DND-41 (cell line): ENCODE data around the gene BAIAP2L2.
"Not testable (repeated sequence)": the region's sequence is repeated elsewhere in the genome, so short reads cannot be mapped to it uniquely, and the experiment has no call there.

ENCODE experiments used
- ATAC-seq: fragments of 200-7000 bp; cut with Tn5 transposase; 3 replicates; pipeline ENCODE4 v1.9.1; 2021; ENCODE audit warnings: low read depth; ENCODE audit not compliant: insufficient read depth
- DNase-seq: peaks from one replicate; pipeline ENCODE4 v3.0.0-alpha.2; 2020
- H2AFZ ChIP-seq: 2 replicates; pipeline ENCODE4 v1.6.0; 2012; ENCODE audit warnings: low read depth, low read length
- H3K27ac ChIP-seq: 2 replicates; pipeline ENCODE4 v1.5.1; 2012; ENCODE audit warnings: low read length, inconsistent platforms
- H3K27me3 ChIP-seq: fragments of 200-600 bp; sonication (generic); 2 replicates; pipeline ENCODE4 v1.6.0; 2012; ENCODE audit warnings: low read length, mild to moderate bottlenecking, inconsistent platforms; ENCODE audit not compliant: insufficient read depth, poor library complexity
- H3K36me3 ChIP-seq: 2 replicates; pipeline ENCODE4 v1.5.1; 2012; ENCODE audit warnings: low read length, inconsistent platforms; ENCODE audit not compliant: insufficient read depth
- H3K4me1 ChIP-seq: 2 replicates; pipeline ENCODE4 v1.5.1; 2012; ENCODE audit warnings: mild to moderate bottlenecking, low read length; ENCODE audit not compliant: insufficient read depth
- H3K4me2 ChIP-seq: 2 replicates; pipeline ENCODE4 v1.6.0; 2012; ENCODE audit warnings: mild to moderate bottlenecking, moderate library complexity, low read length, inconsistent platforms; ENCODE audit not compliant: insufficient read depth
- H3K4me3 ChIP-seq, 2 experiments: fragments of 200-600 bp in 1 of 2; shearing (Covaris generic) in 1 of 2; 2 replicates each; pipeline ENCODE4 v1.5.1; 2012 to 2016; ENCODE audit warnings: inconsistent platforms in 2 of 2, low read length in 2 of 2, mild to moderate bottlenecking in 2 of 2, low read depth in 1 of 2, moderate library complexity in 1 of 2
- H3K79me2 ChIP-seq: 2 replicates; pipeline ENCODE4 v1.6.0; 2012; ENCODE audit warnings: low read length, inconsistent platforms; ENCODE audit not compliant: insufficient read depth
- H3K9ac ChIP-seq: 2 replicates; pipeline ENCODE4 v1.6.0; 2012; ENCODE audit warnings: low read depth, mild to moderate bottlenecking, inconsistent platforms, low read length, moderate library complexity
- H3K9me3 ChIP-seq: 2 replicates; pipeline ENCODE4 v1.5.1; 2012; ENCODE audit warnings: low read length, moderate library complexity, mild to moderate bottlenecking, inconsistent platforms; ENCODE audit not compliant: insufficient read depth, severe bottlenecking
- H4K20me1 ChIP-seq: 2 replicates; pipeline ENCODE4 v1.6.0; 2012; ENCODE audit warnings: low read length; ENCODE audit not compliant: insufficient read depth
- EZH2 ChIP-seq: IDR thresholded peaks from 3 replicates; pipeline ENCODE4 v1.6.1; 2012; ENCODE audit warnings: borderline replicate concordance, low read depth, mild to moderate bottlenecking, moderate library complexity, low read length, inconsistent platforms; ENCODE audit not compliant: severe bottlenecking
- TF ChIP-seq, protein P1 (sequence below): IDR thresholded peaks from 2 replicates; pipeline ENCODE4 v1.5.1; 2012; ENCODE audit warnings: borderline replicate concordance, low read length, moderate library complexity, mild to moderate bottlenecking; ENCODE audit not compliant: poor library complexity, severe bottlenecking; ENCODE audit errors: extremely low read depth

BAIAP2L2 gene

GRCh38 chr22:38118182-38118581, 7.7 kb upstream of the BAIAP2L2 start:
- H3K4me3 ChIP-seq: no peak overlapping the region
- no peaks in the 10 kb centered on the region for H3K4me1 ChIP-seq
- ATAC-seq (no peak), DNase-seq (no peak)
- H3K79me2 ChIP-seq: no peaks in the 10 kb centered on the region
- no peaks in the 10 kb centered on the region for H4K20me1 ChIP-seq
- TF ChIP-seq, protein P1, sequence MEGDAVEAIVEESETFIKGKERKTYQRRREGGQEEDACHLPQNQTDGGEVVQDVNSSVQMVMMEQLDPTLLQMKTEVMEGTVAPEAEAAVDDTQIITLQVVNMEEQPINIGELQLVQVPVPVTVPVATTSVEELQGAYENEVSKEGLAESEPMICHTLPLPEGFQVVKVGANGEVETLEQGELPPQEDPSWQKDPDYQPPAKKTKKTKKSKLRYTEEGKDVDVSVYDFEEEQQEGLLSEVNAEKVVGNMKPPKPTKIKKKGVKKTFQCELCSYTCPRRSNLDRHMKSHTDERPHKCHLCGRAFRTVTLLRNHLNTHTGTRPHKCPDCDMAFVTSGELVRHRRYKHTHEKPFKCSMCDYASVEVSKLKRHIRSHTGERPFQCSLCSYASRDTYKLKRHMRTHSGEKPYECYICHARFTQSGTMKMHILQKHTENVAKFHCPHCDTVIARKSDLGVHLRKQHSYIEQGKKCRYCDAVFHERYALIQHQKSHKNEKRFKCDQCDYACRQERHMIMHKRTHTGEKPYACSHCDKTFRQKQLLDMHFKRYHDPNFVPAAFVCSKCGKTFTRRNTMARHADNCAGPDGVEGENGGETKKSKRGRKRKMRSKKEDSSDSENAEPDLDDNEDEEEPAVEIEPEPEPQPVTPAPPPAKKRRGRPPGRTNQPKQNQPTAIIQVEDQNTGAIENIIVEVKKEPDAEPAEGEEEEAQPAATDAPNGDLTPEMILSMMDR: no peak
- TF ChIP-seq EZH2: no peak
- no peaks in the 10 kb centered on the region for H3K27me3 ChIP-seq
- no peak overlapping the region for H3K4me2 ChIP-seq
- H3K27ac ChIP-seq: no peak overlapping the region
- H2AFZ ChIP-seq: no peak overlapping the region
- H3K9me3 ChIP-seq: no peaks in the 10 kb centered on the region
- H3K36me3 ChIP-seq: peaks cover 26% of the 10 kb centered on the region
- no peak overlapping the region for H3K9ac ChIP-seq

- not testable (repeated sequence) for H3K27me3 ChIP-seq, H3K79me2 ChIP-seq, H3K4me3 ChIP-seq, H3K27ac ChIP-seq, H3K9me3 ChIP-seq, ATAC-seq, H3K9ac ChIP-seq, DNase-seq, H4K20me1 ChIP-seq, H3K4me2 ChIP-seq, H3K4me1 ChIP-seq, H2AFZ ChIP-seq
- H3K36me3 ChIP-seq: peaks cover 30% of the 10 kb centered on the region
Measured at GRCh38 chr22:38117556-38117955, 7.1 kb upstream of the BAIAP2L2 start.

DNA sequence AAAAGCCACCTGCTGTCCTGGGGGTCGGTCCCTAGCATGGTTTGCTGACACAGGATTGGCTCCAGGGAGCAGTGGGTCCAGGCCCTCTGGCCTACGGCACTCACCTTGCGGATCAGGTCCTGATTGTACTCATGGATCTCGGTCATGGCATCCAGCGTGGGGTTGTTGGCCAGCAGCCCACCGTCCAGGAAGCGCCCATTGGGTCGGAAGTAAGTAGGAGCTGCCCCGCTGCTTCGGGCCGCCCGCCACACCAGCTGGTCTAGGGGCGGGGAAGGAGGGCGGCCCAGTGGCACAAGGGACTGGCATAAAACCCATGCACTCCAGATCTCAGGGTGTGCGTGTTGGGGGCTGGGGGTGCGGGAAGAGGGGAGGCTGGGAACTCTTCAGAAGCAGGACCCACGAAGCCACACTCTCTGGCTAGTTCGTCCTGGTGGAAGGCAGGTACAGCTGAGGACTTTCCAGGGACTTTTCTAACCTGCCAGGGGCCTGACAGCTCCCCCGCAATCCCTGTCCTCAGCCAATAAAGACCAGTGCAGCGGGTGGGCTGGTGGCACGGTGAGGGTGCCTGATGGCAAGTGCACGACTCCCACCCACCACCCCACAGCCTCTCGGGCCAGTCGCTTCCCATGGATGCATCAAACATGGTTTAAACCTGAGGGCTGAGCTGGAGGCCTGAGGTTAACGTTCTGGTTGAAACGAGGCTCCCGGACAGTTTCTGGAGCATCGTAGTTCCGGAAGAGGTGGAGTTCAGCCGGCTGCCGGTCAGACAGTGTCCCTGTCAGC, 5.1 kb upstream of the BAIAP2L2 start:
- ATAC-seq: no peak
- H3K9me3 ChIP-seq: no peaks in the 10 kb centered on the region
- TF ChIP-seq, protein P1: no peak
- TF ChIP-seq EZH2: no peak
- H3K27ac ChIP-seq: no peak overlapping the region
- H3K36me3 ChIP-seq: peaks cover 41% of the 10 kb centered on the region
- no peaks in the 10 kb centered on the region for H3K79me2 ChIP-seq
- DNase-seq: no peak
- no peak overlapping the region for H2AFZ ChIP-seq
- H3K4me3 ChIP-seq: no peak overlapping the region
- no peaks in the 10 kb centered on the region for H4K20me1 ChIP-seq
- H3K4me1 ChIP-seq: no peaks in the 10 kb centered on the region
- H3K9ac ChIP-seq: no peak overlapping the region
- no peak overlapping the region for H3K4me2 ChIP-seq
- no peaks in the 10 kb centered on the region for H3K27me3 ChIP-seq

DNA sequence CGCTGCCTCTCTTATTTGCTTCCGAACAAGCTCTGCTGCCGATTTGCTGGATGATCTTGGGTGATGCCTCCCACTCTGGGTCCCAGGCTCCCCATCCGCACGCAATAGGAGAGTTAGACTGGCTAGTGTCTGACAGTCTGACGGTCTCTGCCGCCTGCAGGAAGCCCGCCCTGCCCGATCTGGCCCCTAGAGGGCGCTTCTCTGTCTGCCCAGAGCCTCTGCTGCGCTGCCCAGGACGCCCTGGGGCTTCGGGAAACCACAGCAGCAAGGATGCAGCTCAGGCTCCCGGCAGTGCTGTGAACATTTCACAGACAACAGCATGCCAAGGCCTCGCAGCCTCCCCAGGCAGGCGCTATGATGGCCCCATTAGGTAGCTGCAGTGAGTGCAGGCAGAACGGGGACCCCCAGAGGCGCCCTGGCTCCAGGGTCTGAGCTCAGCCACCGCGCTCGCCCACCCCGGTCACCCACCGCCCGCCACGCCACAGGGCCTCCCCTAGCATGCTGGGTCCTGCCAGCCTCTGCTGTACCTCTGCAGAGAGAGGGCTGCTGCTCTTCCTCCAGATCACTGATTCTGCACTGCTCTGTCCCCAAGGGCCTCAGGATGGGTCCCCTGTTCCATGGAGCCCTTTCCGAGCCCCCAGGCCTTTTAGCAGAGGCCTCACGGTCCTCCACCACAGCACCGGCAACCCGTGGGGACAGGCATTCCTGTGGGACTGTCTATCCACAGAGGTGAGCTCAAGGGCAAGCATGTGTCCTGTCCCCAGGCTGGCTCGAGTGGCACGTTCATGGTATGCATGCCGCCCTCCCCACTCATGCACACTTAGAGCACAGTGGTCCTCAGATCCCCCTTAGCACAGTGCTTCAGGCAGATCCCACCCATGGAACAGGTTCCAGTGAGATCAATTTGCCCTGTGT, 4.3 kb upstream of the BAIAP2L2 start:
- H3K4me3 ChIP-seq: no peak overlapping the region
- H3K27me3 ChIP-seq: no peaks in the 10 kb centered on the region
- peaks cover 41% of the 10 kb centered on the region for H3K36me3 ChIP-seq
- no peak overlapping the region for H3K4me2 ChIP-seq
- H3K9me3 ChIP-seq: no peaks in the 10 kb centered on the region
- H3K4me1 ChIP-seq: no peaks in the 10 kb centered on the region
- ATAC-seq (peak; percentile 93), DNase-seq (peak; percentile 75)
- no peaks in the 10 kb centered on the region for H3K79me2 ChIP-seq
- TF ChIP-seq, protein P1: peak; percentile 92
- TF ChIP-seq EZH2: no peak
- H2AFZ ChIP-seq: no peak overlapping the region
- H4K20me1 ChIP-seq: no peaks in the 10 kb centered on the region
- H3K9ac ChIP-seq: no peak overlapping the region
- H3K27ac ChIP-seq: no peak overlapping the region
